K562 (cell line): ENCODE data around the gene CLPSL1. TPM values are rescaled to one million over a fixed set of nuclear protein-coding genes. Genes with fewer than 3 reads are reported as not detected.
A peak's percentile ranks its signal among the peaks of the same experiment; 100 is the strongest.

ENCODE experiments used
- DNMT1 ChIP-seq: fragments of 450-650 bp; IDR thresholded peaks from 2 replicates; pipeline ENCODE4 v1.6.1; 2016; ENCODE audit warnings: antibody characterized with exemption, mild to moderate bottlenecking
- HDAC3 ChIP-seq: fragments of 450-650 bp; IDR thresholded peaks from 2 replicates; pipeline ENCODE4 v1.6.1; 2018; ENCODE audit warnings: borderline replicate concordance, mild to moderate bottlenecking, moderate library complexity; ENCODE audit not compliant: partially characterized antibody
- RERE ChIP-seq: sonication (generic); formaldehyde crosslinking; IDR thresholded peaks from 2 replicates; pipeline ENCODE4 v1.8.0; 2023; ENCODE audit warnings: missing genetic modification reagents, mild to moderate bottlenecking, borderline replicate concordance
- THAP12 ChIP-seq: fragments of 250-450 bp; sonication (Bioruptor Pico); IDR thresholded peaks from 2 replicates; pipeline ENCODE4 v1.9.0; 2021; ENCODE audit warnings: mild to moderate bottlenecking, inconsistent platforms
- polyA plus RNA-seq, 8 experiments: library from polyadenylated mRNA; depleted of rRNA in 4 of 8; stranded (reverse) in 5 of 8; unstranded in 3 of 8; fragments of >200 nt; fragmentation: Nextera tagmentation in 2 of 8; fragmentation: Illumina TruSeq in 1 of 8; extraction: Ambion mirVana in 2 of 8; extraction: Trizol in 1 of 8; gene quantifications; 2 replicates each; pipeline versions ENCODE4 v1.2.1 to v1.2.3, GENCODE V29; 2011 to 2014; ENCODE audit warnings: inconsistent platforms in 1 of 8, missing spikeins in 1 of 8
- total RNA-seq, 7 experiments: library from RNA; depleted of rRNA in 6 of 7; stranded (reverse); fragments of >200 nt in 6 of 7; fragmentation: Illumina TruSeq in 2 of 7; extraction: Trizol in 2 of 7; gene quantifications; 2 replicates each; pipeline versions ENCODE4 v1.2.1 to v1.2.3, GENCODE V29; 2011 to 2021; ENCODE audit warnings: low replicate concordance in 1 of 7
- TF ChIP-seq, protein P1 (sequence below): fragments of 450-650 bp; formaldehyde crosslinking; IDR thresholded peaks from 2 replicates; pipeline ENCODE4 v1.4.0; 2020; ENCODE audit warnings: mild to moderate bottlenecking, moderate library complexity
- TF ChIP-seq, protein P2 (sequence below), 2 experiments: fragments of 450-650 bp in 1 of 2; sonication (generic) in 1 of 2; formaldehyde crosslinking in 1 of 2; IDR thresholded peaks; 2 replicates each; pipeline versions ENCODE4 v1.7.1 to v1.9.0; 2016 to 2022; ENCODE audit warnings: inconsistent platforms in 1 of 2, mild to moderate bottlenecking in 1 of 2, missing genetic modification reagents in 1 of 2

The CLPSL1 gene
- total and polyA plus RNA-seq, 9 of the 15 experiments (the other 6 are each of a cell fraction or from before 2014, with no cell fraction given), result not detected

DNA sequence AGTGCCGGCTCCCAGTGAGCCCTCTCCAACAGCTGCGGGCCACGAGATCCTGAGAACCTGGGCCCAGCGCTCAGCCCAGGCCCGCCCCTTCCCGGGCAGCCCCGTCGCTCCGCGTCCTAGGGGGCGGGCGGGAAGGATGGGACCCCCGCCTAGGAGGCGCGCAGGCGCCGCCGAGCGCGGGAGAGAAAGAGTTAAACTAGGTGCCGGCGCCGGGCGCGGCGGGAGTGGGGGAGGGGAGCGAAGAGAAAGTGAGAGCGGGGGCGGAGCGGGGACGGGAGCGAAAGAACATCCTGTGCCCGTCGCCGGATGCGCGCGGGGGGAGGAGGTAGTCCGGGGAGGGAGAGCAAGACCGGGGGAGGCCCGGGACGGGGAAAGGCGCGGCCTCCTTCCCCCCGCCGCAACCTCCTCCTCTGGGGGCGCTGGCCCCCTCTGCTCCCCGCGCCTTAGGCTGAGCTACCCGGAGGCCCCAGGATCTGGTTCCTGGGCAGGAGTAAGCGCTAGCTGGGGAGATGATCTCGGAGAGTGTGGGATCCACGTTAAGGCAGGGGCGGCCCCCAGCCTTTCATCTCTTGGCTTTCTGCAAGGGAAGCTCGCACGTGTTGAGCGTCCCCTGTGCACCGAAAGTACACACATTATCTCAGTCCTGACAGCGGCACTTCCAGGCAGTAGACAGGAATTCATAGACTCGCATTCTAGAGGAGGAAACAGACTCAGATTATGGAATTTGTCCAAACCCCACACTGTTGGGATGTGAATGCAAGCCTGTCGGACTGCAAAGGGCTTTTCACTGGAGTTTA is 48.9 kb upstream of the CLPSL1 start (continued):
- peak; percentile 92; the same call in 1 of the 2 replicates for TF ChIP-seq RERE (CRISPR knock-in tag)
- peak; percentile 72; the same call in 1 of the 2 replicates for TF ChIP-seq THAP12 (CRISPR knock-in tag)
- TF ChIP-seq, protein P1, sequence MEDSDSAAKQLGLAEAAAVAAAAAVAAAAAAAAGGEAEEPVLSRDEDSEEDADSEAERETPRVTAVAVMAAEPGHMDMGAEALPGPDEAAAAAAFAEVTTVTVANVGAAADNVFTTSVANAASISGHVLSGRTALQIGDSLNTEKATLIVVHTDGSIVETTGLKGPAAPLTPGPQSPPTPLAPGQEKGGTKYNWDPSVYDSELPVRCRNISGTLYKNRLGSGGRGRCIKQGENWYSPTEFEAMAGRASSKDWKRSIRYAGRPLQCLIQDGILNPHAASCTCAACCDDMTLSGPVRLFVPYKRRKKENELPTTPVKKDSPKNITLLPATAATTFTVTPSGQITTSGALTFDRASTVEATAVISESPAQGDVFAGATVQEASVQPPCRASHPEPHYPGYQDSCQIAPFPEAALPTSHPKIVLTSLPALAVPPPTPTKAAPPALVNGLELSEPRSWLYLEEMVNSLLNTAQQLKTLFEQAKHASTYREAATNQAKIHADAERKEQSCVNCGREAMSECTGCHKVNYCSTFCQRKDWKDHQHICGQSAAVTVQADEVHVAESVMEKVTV (CRISPR knock-in tag), result no peak
- TF ChIP-seq, protein P2, sequence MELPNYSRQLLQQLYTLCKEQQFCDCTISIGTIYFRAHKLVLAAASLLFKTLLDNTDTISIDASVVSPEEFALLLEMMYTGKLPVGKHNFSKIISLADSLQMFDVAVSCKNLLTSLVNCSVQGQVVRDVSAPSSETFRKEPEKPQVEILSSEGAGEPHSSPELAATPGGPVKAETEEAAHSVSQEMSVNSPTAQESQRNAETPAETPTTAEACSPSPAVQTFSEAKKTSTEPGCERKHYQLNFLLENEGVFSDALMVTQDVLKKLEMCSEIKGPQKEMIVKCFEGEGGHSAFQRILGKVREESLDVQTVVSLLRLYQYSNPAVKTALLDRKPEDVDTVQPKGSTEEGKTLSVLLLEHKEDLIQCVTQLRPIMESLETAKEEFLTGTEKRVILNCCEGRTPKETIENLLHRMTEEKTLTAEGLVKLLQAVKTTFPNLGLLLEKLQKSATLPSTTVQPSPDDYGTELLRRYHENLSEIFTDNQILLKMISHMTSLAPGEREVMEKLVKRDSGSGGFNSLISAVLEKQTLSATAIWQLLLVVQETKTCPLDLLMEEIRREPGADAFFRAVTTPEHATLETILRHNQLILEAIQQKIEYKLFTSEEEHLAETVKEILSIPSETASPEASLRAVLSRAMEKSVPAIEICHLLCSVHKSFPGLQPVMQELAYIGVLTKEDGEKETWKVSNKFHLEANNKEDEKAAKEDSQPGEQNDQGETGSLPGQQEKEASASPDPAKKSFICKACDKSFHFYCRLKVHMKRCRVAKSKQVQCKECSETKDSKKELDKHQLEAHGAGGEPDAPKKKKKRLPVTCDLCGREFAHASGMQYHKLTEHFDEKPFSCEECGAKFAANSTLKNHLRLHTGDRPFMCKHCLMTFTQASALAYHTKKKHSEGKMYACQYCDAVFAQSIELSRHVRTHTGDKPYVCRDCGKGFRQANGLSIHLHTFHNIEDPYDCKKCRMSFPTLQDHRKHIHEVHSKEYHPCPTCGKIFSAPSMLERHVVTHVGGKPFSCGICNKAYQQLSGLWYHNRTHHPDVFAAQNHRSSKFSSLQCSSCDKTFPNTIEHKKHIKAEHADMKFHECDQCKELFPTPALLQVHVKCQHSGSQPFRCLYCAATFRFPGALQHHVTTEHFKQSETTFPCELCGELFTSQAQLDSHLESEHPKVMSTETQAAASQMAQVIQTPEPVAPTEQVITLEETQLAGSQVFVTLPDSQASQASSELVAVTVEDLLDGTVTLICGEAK (IDR thresholded peaks at IDR 0.05), result peak; percentile 78
- TF ChIP-seq, protein P2 (CRISPR knock-in tag; IDR thresholded peaks at IDR 0.05), result no peak
- TF ChIP-seq DNMT1, result no peak
- TF ChIP-seq HDAC3, result no peak
